Measurements from ENCODE around the gene FGFR2.

DNA sequence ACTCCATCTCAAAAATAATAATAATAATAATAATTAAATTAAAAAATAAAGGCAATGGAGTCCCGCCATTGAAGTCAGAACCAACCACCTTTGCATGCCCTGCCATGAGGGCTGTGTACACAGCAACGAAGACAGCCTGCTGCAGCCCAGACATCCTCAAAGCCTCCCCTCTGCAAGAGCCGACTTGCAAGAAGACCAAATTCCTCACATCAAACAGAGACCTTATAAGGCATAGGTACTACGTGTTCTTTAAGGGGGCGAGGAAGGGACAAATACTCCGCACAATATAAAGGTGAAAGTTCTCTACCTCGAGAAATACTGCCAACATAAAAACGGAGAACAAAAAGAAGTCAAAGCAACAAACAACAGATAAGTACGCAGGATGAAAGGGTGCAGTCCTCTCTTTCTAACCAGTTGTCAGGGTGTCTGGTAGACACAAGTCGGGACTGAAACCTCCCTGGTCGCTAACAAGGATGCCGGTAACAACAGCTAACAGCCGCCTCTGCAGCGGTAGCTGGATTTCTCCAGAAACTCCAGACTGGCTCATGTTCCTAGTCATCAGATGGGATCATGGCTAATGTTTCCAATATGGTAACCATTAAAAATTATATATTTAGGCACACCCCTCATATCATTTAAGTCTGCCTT lies 23.6 kb downstream of the FGFR2 start:
- TF ChIP-seq, protein P1, sequence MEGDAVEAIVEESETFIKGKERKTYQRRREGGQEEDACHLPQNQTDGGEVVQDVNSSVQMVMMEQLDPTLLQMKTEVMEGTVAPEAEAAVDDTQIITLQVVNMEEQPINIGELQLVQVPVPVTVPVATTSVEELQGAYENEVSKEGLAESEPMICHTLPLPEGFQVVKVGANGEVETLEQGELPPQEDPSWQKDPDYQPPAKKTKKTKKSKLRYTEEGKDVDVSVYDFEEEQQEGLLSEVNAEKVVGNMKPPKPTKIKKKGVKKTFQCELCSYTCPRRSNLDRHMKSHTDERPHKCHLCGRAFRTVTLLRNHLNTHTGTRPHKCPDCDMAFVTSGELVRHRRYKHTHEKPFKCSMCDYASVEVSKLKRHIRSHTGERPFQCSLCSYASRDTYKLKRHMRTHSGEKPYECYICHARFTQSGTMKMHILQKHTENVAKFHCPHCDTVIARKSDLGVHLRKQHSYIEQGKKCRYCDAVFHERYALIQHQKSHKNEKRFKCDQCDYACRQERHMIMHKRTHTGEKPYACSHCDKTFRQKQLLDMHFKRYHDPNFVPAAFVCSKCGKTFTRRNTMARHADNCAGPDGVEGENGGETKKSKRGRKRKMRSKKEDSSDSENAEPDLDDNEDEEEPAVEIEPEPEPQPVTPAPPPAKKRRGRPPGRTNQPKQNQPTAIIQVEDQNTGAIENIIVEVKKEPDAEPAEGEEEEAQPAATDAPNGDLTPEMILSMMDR (IDR thresholded peaks at IDR 0.05) = no peak
- TF ChIP-seq POLR2A (IDR thresholded peaks at IDR 0.05) = no peak
